Fibroblast of upper back skin (primary cell): ENCODE results near the gene DET1.

Experiments used
- DNase-seq: peaks from one replicate; pipeline ENCODE4 v3.0.0-alpha.2; 2013

DET1 gene

GRCh38 chr15:88463870-88464532, 82.5 kb downstream of the DET1 start:
- no peak for DNase-seq
